NCI-H748 treated with DMSO at 0.1 percent for 48 hours (cell line): ENCODE results near the gene PRKACB.
"Not testable (repeated sequence)": the region's sequence is repeated elsewhere in the genome, so short reads cannot be mapped to it uniquely, and the experiment has no call there.

Experiments used
- DNase-seq: peaks from one replicate; lab custom pipeline; 2025; lab: John Stamatoyannopoulos, UW

PRKACB gene

GRCh38 chr1:84223751-84224432, 79.8 kb downstream of the PRKACB start:
- no peak for DNase-seq

GRCh38 chr1:84224905-84225304, 80.8 kb downstream of the PRKACB start:
- DNase-seq: no peak

- no peak for DNase-seq
Observed at GRCh38 chr1:84225646-84226045, 81.6 kb downstream of the PRKACB start.

- not testable (repeated sequence) for DNase-seq
Observed at GRCh38 chr1:84232676-84233075, 88.6 kb downstream of the PRKACB start.

GRCh38 chr1:84236256-84236655, 92.2 kb downstream of the PRKACB start:
- no peak for DNase-seq

GRCh38 chr1:84242641-84243040, 98.6 kb downstream of the PRKACB start:
- no peak for DNase-seq

GRCh38 chr1:84245563-84245962, 101.5 kb downstream of the PRKACB start:
- no peak for DNase-seq

- no peak for DNase-seq
Observed at GRCh38 chr1:84246213-84246612, 102.1 kb downstream of the PRKACB start.

GRCh38 chr1:84247425-84248220, 103.6 kb downstream of the PRKACB start:
- no peak for DNase-seq

GRCh38 chr1:84250668-84251067, 106.6 kb downstream of the PRKACB start:
- no peak for DNase-seq

GRCh38 chr1:84253036-84253435, 109.0 kb downstream of the PRKACB start:
- DNase-seq: no peak

GRCh38 chr1:84253891-84254290, 109.8 kb downstream of the PRKACB start:
- no peak for DNase-seq

- DNase-seq: no peak
Observed at GRCh38 chr1:84254703-84255238, 110.7 kb downstream of the PRKACB start.

- no peak for DNase-seq
Observed at GRCh38 chr1:84255582-84255981, 111.5 kb downstream of the PRKACB start.

GRCh38 chr1:84257617-84258016, 113.5 kb downstream of the PRKACB start:
- DNase-seq: no peak

- DNase-seq: peak; percentile 89
Observed at GRCh38 chr1:84259376-84259775, 115.3 kb downstream of the PRKACB start.

- no peak for DNase-seq
Observed at GRCh38 chr1:84259989-84260388, 115.9 kb downstream of the PRKACB start.

GRCh38 chr1:84260852-84261518, 116.9 kb downstream of the PRKACB start:
- DNase-seq: peak; percentile 85

- DNase-seq: no peak
Observed at GRCh38 chr1:84264961-84265360, 120.9 kb downstream of the PRKACB start.

GRCh38 chr1:84265867-84266266, 121.8 kb downstream of the PRKACB start:
- DNase-seq: no peak

- no peak for DNase-seq
Observed at GRCh38 chr1:84266748-84267147, 122.7 kb downstream of the PRKACB start.

GRCh38 chr1:84267476-84267875, 123.4 kb downstream of the PRKACB start:
- DNase-seq: no peak

GRCh38 chr1:84268346-84268745, 124.3 kb downstream of the PRKACB start:
- DNase-seq: no peak
